Kidney tubule cell (primary cell): ENCODE data around the gene PDLIM1.
"Not testable (repeated sequence)": the region's sequence is repeated elsewhere in the genome, so short reads cannot be mapped to it uniquely, and the experiment has no call there.

Experiments used
- DNase-seq: peaks from one replicate; pipeline ENCODE4 v3.0.0-alpha.2; 2018; ENCODE audit warnings: low spot score

PDLIM1 gene

DNA sequence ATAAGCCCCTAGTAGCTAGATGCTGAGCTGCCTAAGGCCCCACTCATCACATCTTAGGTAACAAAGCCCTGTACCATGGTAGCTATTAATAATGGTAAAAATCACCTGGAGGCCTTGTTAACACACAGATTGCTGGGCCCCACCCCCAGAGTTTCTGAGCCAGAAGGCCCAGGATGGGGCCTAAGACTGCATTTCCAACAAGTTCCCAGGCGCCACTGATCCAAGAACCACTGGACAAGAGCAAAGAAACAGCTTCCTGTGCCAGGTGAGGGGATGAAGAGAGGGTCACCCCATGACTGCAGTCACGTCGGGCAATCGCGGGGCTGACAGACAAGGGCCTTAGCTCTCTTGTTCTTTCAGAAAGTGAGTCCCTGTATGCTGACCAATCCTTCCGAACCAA is 50.0 kb downstream of the PDLIM1 start:
- no peak for DNase-seq

DNA sequence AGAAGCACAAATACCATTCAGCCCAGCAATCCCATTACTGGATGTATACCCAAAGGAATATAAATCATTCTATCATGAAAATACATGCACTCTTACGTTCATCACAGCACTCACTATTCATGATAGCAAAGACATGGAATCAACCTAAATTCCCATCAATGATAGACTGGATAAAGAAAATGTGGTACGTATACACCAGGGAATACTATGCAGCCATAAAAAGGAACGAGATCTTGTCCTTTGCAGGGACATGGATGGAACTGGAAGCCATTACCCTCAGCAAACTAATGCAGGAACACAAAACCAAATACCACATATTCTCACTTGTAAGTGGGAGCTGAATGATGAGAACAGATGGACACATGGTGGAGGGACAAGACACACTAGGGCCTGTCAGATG is 50.7 kb downstream of the PDLIM1 start:
- not testable (repeated sequence) for DNase-seq

- DNase-seq: peak; percentile 41
Measured at GRCh38 chr10:95237376-95238170, 53.2 kb downstream of the PDLIM1 start.

DNA sequence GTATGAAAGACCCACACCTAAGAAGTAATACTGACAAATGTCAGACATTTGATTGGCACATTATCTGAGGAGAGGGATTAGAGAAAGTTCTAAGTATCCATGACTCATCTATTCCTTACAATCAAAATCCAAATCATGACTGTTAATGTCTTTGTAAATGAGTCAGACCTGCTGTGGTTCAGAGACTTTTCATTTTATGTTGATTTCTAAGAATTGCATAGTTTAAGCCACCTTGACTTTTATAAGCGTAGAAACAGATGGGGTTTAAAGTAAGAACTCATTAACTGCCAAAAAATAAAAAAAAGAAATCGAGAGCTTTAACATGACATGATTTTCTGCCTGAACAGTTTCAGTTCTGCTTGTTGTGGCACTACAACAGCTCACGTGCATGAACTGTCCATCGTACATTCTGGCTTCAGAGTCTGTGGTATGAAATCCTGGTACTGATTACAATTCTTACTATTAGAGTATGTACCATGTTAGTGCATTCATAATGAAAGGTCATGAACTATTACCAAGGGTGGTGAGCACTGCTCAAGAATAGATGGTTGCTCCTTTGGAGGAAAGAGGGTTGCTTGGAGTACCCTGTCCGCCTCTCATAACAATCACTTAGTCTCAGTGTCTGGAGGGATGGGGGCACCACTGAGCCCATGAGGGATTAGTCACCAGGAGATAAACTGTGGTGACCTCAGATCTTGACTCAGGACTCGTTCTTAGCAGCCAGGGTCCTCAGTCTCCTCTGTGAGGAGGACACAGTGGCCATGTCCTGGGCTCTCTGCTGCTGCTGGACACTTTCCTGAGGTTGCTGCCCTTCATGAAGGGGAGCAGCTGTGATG is 54.5 kb downstream of the PDLIM1 start:
- peak; percentile 76 for DNase-seq

- DNase-seq: no peak
Measured at GRCh38 chr10:95235676-95236067, 55.1 kb downstream of the PDLIM1 start.

DNA sequence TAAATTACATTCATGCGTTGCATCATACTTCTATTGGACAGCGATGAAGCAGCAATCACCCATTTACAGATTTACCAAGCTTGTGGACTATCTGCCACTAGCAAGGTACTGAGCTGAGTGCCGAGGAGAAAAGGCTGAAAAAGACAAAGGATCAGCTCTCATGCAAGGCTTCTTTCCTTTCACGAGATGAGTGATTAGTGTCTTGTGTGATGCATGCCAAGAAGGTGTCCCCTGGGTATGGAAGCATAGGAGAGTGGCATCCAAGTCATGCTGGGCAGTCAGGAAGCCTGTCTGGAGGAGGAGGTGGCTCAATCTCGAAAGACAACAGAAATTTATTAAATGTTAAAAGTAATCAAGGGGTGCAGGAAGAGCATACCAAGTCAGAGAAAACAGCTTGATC is 55.9 kb downstream of the PDLIM1 start:
- no peak for DNase-seq

DNA sequence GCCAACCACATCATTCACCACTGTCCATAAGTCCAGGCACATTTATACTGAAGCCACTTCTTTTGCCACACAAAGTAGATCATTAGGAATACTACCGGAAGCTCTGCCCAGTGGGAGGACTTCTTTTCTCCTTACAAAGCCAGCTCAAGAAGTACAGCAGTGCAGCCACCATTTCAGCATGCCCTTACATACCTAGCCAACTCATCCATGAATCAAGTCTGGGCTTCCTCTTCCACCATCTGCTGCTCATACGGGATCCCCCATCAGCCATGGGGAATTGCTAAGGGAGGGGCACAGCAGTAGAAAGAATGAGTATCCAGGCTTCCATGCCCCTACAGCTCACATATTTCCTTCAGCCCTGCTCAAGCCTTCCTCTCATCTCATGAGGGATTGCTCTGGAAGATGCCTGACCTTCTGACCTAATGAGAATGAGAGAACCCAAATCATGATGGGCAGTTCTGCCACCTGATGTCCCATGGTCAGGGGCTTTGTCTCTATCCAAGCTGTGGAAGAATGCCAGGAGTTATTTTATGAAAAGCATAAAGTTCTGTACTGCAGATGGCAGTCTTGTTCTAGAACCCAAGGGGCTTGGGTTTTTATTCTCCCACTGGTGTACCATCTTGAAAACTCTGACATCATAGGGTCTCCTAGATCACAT is 57.3 kb downstream of the PDLIM1 start:
- DNase-seq: peak; percentile 62

GRCh38 chr10:95230677-95231586 is 59.9 kb downstream of the PDLIM1 start:
- peak; percentile 19 for DNase-seq

DNA sequence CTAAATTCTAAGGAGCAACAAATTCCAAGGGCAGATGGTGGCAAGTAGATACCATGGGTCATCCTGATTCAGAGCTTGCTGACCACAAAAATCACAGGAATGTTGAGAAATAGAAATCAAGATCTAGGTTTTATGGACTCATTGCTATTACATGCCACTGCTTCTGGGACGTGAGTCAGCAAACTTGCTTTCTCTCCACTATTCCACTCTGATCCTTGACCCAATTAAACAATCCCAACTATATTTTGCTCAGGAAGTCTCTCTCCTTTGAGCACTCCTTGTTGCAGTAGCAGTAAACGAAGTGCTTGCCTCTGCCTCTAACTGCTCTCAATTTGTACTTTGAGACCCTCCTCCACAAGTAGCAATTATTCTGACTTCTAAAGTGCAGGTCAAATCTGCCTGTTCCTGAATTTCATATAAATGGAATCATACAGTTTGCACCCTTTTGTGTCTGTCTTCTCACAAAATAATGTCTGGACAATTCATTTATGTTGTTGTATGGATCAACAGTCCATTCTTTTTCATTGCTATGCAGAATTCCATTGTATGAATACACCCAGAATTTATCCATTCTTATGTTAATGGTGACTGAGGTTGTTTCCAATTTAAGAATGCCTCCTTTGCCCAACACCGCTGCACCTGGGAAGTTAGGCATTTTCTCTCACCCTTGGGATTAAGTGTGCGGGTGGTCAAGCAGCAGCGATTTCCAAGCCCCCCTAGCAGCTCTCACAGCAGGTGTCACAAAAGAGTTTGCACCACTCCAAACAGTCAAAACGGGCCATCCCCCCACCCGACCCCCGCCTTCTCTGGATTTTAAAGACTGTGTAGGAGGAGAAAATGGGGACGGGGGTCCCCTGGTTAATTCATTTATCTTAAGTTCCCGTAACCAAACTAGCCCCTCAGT is 60.8 kb downstream of the PDLIM1 start:
- DNase-seq: peak; percentile 98

DNA sequence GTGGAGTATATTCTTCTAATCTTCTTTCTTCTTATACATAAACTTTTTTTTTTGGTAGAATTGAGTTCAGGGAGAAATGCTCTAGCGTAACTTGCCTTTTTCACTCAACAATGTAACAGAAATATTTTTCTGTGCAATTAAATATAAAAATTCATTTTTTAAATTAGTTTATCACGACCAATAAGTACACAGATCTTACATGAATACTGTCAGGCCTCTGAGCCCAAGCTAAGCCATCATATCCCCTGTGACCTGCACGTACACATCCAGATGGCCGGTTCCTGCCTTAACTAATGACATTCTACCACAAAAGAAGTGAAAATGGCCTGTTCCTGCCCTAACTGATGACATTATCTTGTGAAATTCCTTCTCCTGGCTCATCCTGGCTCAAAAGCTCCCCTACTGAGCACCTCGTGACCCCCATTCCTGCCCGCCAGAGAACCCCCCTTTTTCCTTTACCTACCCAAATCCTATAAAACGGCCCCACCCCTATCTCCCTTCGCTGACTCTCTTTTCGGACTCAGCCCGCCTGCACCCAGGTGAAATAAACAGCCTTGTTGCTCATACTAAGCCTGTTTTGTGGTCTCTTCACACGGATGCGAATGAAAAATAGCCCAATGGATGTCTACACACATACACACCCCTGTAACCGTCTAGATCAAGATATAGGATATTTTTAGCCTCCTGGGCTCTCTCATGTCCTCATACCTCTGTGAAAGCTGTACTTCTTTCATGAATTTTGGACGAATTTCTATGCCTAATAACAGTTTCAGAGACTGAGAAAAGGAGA is 61.7 kb downstream of the PDLIM1 start:
- not testable (repeated sequence) for DNase-seq

DNA sequence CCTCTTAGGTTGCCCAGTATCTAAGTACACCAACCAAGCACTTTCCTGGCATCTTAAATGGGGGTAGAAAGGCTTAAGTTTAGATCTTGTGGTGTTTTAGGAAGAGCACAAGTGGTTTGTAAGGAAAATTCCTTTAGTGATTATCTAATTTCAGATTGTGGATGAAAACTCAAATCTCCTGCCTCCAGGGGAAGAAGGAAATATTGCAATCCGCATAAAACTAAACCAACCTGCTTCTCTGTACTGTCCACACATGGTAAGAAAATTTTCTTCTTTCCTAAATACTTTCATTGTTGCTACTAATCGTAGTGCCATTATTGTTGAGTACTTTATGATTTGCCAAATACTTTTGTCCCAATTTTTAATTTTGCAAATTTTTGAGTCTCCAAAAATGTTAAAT is 65.7 kb downstream of the PDLIM1 start:
- DNase-seq: no peak

DNA sequence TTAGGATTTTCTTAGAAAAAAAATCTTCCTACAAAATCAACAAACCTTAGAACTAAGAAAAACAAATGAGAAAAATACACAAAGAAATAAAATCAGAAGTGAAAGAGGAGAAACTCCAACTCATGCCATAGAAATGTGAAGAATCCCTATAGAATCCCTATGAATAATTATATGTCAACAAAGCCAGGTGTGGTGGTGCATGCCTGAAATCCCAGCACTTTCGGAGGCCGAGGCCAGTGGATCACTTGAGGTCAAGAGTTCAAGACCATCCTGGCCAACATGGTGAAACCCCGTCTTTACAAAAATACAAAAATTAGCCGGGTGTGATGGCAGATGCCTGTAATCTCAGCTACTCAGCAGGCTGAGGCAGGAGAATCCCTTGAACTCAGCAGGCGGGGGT is 69.7 kb downstream of the PDLIM1 start:
- DNase-seq: peak; percentile 86

DNA sequence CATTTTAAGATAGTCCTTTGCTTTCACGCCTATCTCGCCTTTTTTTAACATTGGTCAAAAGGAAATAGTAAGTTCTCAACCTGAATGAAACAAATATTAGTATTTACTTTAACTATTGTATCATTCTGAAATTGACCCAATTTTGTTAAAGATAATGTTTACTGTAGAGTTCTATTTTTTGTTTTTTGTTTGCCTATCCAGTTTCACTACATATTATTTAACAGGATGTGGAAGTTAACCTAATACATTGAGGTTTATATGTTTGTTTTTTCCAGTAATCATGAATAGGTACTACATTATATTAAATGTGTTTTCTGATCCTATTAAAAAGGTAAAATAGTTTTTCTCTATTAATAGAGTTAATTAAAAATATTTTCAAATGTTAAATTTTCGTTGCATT is 70.3 kb downstream of the PDLIM1 start:
- DNase-seq: no peak

GRCh38 chr10:95217476-95217875 is 73.3 kb downstream of the PDLIM1 start:
- no peak for DNase-seq

DNA sequence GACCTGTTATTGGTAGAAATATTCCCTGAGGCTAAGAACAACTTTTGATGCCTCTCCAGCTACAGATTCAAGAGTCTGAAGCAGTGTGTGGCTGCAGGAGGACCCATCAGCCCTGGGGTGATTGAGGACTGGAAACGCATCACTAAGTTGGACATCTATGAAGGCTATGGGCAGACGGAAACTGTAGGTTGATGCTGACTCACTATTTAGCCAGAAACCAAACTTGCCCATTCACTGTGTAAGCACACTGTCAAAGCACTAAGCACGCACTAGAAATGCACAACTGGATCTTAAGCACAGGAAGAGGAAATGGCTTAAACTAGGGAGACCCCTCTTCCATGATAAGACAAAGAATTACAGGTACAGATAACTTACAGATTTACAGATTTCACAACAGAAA is 76.0 kb downstream of the PDLIM1 start:
- peak; percentile 82 for DNase-seq

GRCh38 chr10:95214369-95214768 is 76.4 kb downstream of the PDLIM1 start:
- DNase-seq: peak; percentile 62

GRCh38 chr10:95211606-95212279 is 79.1 kb downstream of the PDLIM1 start:
- peak; percentile 55 for DNase-seq

DNA sequence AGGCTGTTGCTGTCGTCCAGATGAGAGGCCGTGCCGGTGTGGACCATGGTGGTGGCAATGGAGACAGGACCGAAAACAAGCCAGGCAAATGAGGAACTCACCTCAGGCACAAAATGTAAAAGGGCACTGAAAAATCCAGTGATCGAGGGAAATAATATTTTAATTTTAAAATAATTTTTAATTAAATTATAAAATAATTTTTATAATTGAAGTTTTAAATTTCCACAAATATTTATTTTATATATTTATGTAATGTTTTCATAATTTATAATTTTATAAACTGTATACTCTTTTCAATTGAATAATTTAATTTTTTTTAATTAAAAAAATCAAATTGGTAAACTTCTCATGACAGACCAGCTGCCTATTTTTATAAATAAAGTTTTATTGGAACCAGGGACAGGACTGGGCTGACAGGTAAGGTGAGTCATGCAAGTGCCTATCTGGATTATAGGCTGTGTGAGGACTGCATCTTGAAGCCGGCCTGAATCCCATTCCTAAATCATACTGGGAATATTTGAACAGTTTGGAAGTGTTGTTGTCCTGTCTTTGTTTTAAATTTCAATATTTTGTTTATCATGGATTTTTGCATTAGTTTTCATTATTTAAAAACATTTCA is 81.2 kb downstream of the PDLIM1 start:
- no peak for DNase-seq
